ENCODE results near the gene SFRP2. TPM values are rescaled to one million over a fixed set of nuclear protein-coding genes. Genes with fewer than 3 reads are reported as not detected.

SFRP2 gene
- total RNA-seq, 1 donor from 2014 or later = 1.3 TPM

DNA sequence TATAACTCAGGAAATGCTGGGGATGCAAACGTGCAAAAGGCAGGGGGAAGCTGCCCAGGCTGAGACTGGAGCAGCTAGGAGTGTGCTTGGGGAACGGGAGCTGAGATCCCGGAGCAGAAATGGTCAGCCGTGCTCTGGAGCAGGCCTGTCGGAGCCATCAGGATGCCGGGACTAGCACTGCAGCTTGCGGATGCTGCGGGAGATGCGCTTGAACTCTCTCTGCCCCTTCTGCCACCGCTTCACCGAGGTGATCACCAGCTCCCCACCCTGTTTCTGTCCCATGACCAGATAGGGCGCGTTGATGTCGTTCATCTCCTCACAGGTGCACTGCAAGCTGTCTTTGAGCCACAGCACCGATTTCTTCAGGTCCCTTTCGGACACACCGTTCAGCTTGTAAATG lies 7.6 kb downstream of the SFRP2 start:
- no peaks in the 10 kb centered on the region for H3K9me3 Mint-ChIP-seq (ENCODE audit: low read depth)

DNA sequence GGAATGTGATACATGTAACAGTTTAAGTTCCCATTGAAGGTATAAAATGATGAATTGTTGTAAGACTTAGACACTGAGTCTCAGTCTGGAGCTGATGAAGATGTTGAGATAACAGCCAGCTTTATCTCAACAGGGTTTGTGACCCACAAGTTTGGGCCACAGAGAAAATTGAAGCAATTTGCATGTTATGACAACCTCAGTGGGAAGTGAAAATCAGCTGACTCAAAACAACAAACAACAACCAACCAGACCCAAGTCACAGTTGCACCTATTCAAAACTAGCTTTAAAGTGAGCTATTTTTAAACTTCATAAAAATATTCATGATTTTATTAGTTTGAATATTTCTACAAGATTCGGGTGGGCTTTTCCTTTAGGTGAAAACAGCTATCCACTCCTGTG lies 8.0 kb downstream of the SFRP2 start:
- Mint-ChIP-seq H3K27me3 (peaks cover 14% of the 10 kb centered on the region), H3K4me1 (ENCODE audit: low read depth) (peaks cover 8% of the 10 kb centered on the region), H3K4me3 (ENCODE audit: low read depth) (no peak overlapping the region), H3K27ac (no peak overlapping the region), H3K9me3 (ENCODE audit: low read depth) (no peaks in the 10 kb centered on the region), H3K36me3 (ENCODE audit: insufficient read depth) (no peaks in the 10 kb centered on the region)
- no peak for DNase-seq (ENCODE audit: low spot score, unreplicated experiment)
- TF ChIP-seq, protein P1, sequence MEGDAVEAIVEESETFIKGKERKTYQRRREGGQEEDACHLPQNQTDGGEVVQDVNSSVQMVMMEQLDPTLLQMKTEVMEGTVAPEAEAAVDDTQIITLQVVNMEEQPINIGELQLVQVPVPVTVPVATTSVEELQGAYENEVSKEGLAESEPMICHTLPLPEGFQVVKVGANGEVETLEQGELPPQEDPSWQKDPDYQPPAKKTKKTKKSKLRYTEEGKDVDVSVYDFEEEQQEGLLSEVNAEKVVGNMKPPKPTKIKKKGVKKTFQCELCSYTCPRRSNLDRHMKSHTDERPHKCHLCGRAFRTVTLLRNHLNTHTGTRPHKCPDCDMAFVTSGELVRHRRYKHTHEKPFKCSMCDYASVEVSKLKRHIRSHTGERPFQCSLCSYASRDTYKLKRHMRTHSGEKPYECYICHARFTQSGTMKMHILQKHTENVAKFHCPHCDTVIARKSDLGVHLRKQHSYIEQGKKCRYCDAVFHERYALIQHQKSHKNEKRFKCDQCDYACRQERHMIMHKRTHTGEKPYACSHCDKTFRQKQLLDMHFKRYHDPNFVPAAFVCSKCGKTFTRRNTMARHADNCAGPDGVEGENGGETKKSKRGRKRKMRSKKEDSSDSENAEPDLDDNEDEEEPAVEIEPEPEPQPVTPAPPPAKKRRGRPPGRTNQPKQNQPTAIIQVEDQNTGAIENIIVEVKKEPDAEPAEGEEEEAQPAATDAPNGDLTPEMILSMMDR (IDR thresholded peaks at IDR 0.05; ENCODE audit: unreplicated experiment) = no peak

More for the DNA sequence above, 7.6 kb downstream of the SFRP2 start:
- Mint-ChIP-seq H3K36me3 (ENCODE audit: insufficient read depth) (no peaks in the 10 kb centered on the region), H3K4me3 (ENCODE audit: low read depth) (no peak overlapping the region), H3K27ac (no peak overlapping the region), H3K27me3 (peaks cover 18% of the 10 kb centered on the region), H3K4me1 (ENCODE audit: low read depth) (peaks cover 8% of the 10 kb centered on the region)
- TF ChIP-seq, protein P1 (IDR thresholded peaks at IDR 0.05; ENCODE audit: unreplicated experiment) = no peak
- no peak for DNase-seq (ENCODE audit: low spot score, unreplicated experiment)

DNA sequence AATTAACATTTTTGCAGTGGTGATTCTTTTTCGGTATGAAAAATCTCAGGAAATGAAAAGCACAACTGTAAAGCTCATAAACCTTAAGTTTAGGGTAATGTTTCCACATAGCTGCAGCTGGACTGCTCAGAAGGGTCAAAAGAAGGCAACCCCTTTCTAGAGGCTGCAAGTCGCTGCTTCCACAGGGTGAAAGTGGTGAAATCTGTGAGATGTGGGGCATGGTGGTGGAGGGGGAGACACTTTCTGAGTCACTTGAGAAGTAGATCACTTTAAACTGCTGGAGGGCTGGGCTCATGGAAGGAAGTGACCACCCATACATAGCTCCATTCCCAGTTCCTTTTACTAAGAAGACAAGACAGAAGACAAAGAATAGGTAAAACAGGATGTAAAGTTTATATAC lies 8.7 kb downstream of the SFRP2 start:
- Mint-ChIP-seq H3K36me3 (ENCODE audit: insufficient read depth) (no peaks in the 10 kb centered on the region), H3K4me3 (ENCODE audit: low read depth) (no peak overlapping the region), H3K4me1 (ENCODE audit: low read depth) (peaks cover 8% of the 10 kb centered on the region), H3K9me3 (ENCODE audit: low read depth) (no peaks in the 10 kb centered on the region), H3K27ac (no peak overlapping the region), H3K27me3 (peaks cover 10% of the 10 kb centered on the region)
- TF ChIP-seq, protein P1 (IDR thresholded peaks at IDR 0.05; ENCODE audit: unreplicated experiment) = no peak
- DNase-seq (ENCODE audit: low spot score, unreplicated experiment) = no peak

DNA sequence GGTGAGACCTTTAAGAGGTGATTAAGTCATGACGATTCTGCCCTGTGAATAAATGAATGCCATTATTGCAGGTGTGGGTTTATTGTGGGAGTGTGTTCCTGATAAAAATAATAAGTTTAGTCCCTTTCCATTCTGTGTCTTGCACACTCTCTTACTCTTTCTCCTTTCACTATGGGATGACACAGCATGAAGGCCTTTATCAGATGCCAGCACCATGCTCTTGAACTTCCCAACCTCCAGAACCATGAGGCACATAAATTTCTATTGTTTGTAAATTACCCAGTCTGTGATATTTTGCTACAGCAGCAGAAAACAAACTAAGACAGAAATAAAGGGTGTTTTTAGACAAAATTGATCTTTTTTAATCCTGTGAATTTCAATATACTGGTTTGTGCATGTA lies 10.5 kb downstream of the SFRP2 start:
- TF ChIP-seq, protein P1 (IDR thresholded peaks at IDR 0.05; ENCODE audit: unreplicated experiment) = no peak
- H3K36me3 Mint-ChIP-seq (ENCODE audit: insufficient read depth) = no peaks in the 10 kb centered on the region
- peaks cover 8% of the 10 kb centered on the region for H3K4me1 Mint-ChIP-seq (ENCODE audit: low read depth)
- H3K4me3 Mint-ChIP-seq (ENCODE audit: low read depth) = no peak overlapping the region
- no peaks in the 10 kb centered on the region for H3K9me3 Mint-ChIP-seq (ENCODE audit: low read depth)
- no peak overlapping the region for H3K27ac Mint-ChIP-seq
- DNase-seq (ENCODE audit: low spot score, unreplicated experiment) = no peak
- no peaks in the 10 kb centered on the region for H3K27me3 Mint-ChIP-seq

- Mint-ChIP-seq H3K36me3 (ENCODE audit: insufficient read depth) (no peaks in the 10 kb centered on the region), H3K27me3 (peaks cover 5% of the 10 kb centered on the region), H3K4me1 (ENCODE audit: low read depth) (peaks cover 6% of the 10 kb centered on the region), H3K9me3 (ENCODE audit: low read depth) (no peaks in the 10 kb centered on the region), H3K4me3 (ENCODE audit: low read depth) (no peak overlapping the region), H3K27ac (no peak overlapping the region)
- no peak for DNase-seq (ENCODE audit: low spot score, unreplicated experiment)
- TF ChIP-seq, protein P1 (IDR thresholded peaks at IDR 0.05; ENCODE audit: unreplicated experiment) = no peak
Measured at GRCh38 chr4:153777421-153777820, 11.5 kb downstream of the SFRP2 start.

Data from progenitor cell of endocrine pancreas (in vitro differentiated cells).